CD8-positive, alpha-beta memory T cell (primary cell): ENCODE measurements around the gene LMX1B. TPM values are rescaled to one million over a fixed set of nuclear protein-coding genes. Genes with fewer than 3 reads are reported as not detected.

Experiments
- CTCF ChIA-PET: fragments of 350-600 bp; sonication (Branson Sonifier 250); formaldehyde crosslinking; loops from one replicate; lab custom pipeline; 2021; ENCODE audit warnings: antibody characterized with exemption; lab: Charles Lee
- POLR2A ChIA-PET: fragments of 350-600 bp; sonication (Branson Sonifier 250); formaldehyde crosslinking; loops from one replicate; lab custom pipeline; 2021; ENCODE audit warnings: antibody characterized with exemption; lab: Charles Lee
- DNase-seq, 5 donors: peaks; one replicate each; pipeline versions ENCODE4 v3.0.0 to v3.0.0-alpha.2; 2020 to 2022; ENCODE audit warnings: mixed read lengths in 1 of 5
- H3K27ac ChIP-seq: one replicate; pipeline ENCODE4 v1.7.0; 2013; ENCODE audit warnings: low read depth, mild to moderate bottlenecking, low read length, moderate library complexity
- H3K27me3 ChIP-seq: 2 replicates; pipeline ENCODE4 v1.7.0; 2013; ENCODE audit warnings: low read length, mild to moderate bottlenecking; ENCODE audit not compliant: insufficient read depth, poor library complexity, severe bottlenecking
- H3K36me3 ChIP-seq: 2 replicates; pipeline ENCODE4 v1.7.0; 2013; ENCODE audit warnings: mild to moderate bottlenecking, low read length, moderate library complexity; ENCODE audit not compliant: insufficient read depth
- H3K4me1 ChIP-seq: 2 replicates; pipeline ENCODE4 v1.7.0; 2013; ENCODE audit warnings: mild to moderate bottlenecking, low read length, moderate library complexity; ENCODE audit not compliant: insufficient read depth
- H3K4me3 ChIP-seq: 2 replicates; pipeline ENCODE4 v1.7.0; 2013; ENCODE audit warnings: mild to moderate bottlenecking, low read length
- H3K9me3 ChIP-seq: 2 replicates; pipeline ENCODE4 v1.7.0; 2013; ENCODE audit warnings: mild to moderate bottlenecking, low read length
- H3K27ac Mint-ChIP-seq, 8 donors: one replicate each; pipeline ENCODE4 v1.8.0; 2020 to 2021; ENCODE audit warnings: mixed read lengths in 8 of 8, mild to moderate bottlenecking in 6 of 8, inconsistent platforms in 3 of 8, moderate library complexity in 3 of 8
- H3K27me3 Mint-ChIP-seq, 2 donors: one replicate each; pipeline ENCODE4 v1.8.0; 2020 to 2021; ENCODE audit warnings: mixed read lengths in 2 of 2, mild to moderate bottlenecking in 1 of 2, moderate library complexity in 1 of 2
- H3K36me3 Mint-ChIP-seq, 3 donors: one replicate each; pipeline ENCODE4 v1.8.0; 2020 to 2021; ENCODE audit warnings: mixed read lengths in 3 of 3, inconsistent platforms in 1 of 3, mild to moderate bottlenecking in 1 of 3
- H3K4me1 Mint-ChIP-seq, 3 donors: one replicate each; pipeline ENCODE4 v1.8.0; 2020 to 2021; ENCODE audit warnings: mixed read lengths in 3 of 3, inconsistent platforms in 1 of 3, mild to moderate bottlenecking in 1 of 3
- H3K4me3 Mint-ChIP-seq, 7 donors: one replicate each; pipeline ENCODE4 v1.8.0; 2020 to 2021; ENCODE audit warnings: mixed read lengths in 7 of 7, mild to moderate bottlenecking in 6 of 7, moderate library complexity in 4 of 7, inconsistent platforms in 2 of 7
- H3K9me3 Mint-ChIP-seq, 5 donors: one replicate each; pipeline ENCODE4 v1.8.0; 2020 to 2022; ENCODE audit warnings: mixed read lengths in 5 of 5, mild to moderate bottlenecking in 3 of 5, moderate library complexity in 2 of 5, inconsistent platforms in 1 of 5
- polyA plus RNA-seq: library from polyadenylated mRNA; unstranded; fragments of 300-500 nt; fragmentation: Illumina TruSeq; gene quantifications from one replicate; pipeline ENCODE4 v1.2.3, GENCODE V29; 2021
- total RNA-seq, 2 experiments: library from RNA; stranded (reverse); gene quantifications; one replicate each; pipeline ENCODE4 v1.2.3, GENCODE V29; 2021

Gene LMX1B
- total and polyA plus RNA-seq, 3 experiments from 2014 or later: not detected

- ChIA-PET CTCF (no interaction called here), POLR2A (no interaction called here)
- Mint-ChIP-seq H3K4me1 (peaks cover 9 to 17% (median 11%) of the 10 kb centered on the region in 3 donors), H3K36me3 (no peaks in the 10 kb centered on the region), H3K27ac (no peak overlapping the region), H3K4me3 (peak overlapping the region in 4 of 7 donors; percentile 23 to 60 (median 46)), H3K27me3 (peaks cover 46 to 69% of the 10 kb centered on the region in 2 donors), H3K9me3 (no peaks in the 10 kb centered on the region)
- H3K27ac ChIP-seq: no peak overlapping the region
- H3K36me3 ChIP-seq: no peaks in the 10 kb centered on the region
- peaks cover 65% of the 10 kb centered on the region for H3K27me3 ChIP-seq
- no peaks in the 10 kb centered on the region for H3K9me3 ChIP-seq
- no peak for DNase-seq
- no peak overlapping the region for H3K4me3 ChIP-seq
- H3K4me1 ChIP-seq: peaks cover 12% of the 10 kb centered on the region
Observed at GRCh38 chr9:126626926-126627233, 13.2 kb downstream of the LMX1B start.

DNA sequence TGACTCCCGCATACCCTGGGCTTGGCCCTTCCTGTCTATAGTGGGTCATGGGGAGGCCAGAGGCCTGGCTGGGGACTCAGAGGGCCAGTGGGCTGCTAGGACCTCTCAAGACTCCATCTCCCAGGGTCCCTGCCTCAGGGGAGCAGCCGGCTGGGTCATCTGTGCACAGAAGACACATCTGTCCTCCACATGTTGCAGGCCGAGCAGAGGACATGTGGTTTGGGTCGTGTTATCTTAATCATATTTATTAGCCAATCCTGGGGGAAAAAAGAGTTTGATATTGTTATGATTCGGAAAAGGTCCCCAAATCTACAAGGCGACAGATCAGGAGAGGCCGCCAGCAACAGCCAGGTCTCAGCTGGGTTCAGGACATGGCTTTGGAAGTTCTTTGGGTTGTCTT lies 14.4 kb downstream of the LMX1B start:
- peaks cover 55% of the 10 kb centered on the region for H3K27me3 ChIP-seq
- no peak overlapping the region for H3K27ac ChIP-seq
- peaks cover 36 to 69% of the 10 kb centered on the region in 2 donors for H3K27me3 Mint-ChIP-seq
- H3K36me3 ChIP-seq: no peaks in the 10 kb centered on the region
- CTCF ChIA-PET: no interaction called here
- no peaks in the 10 kb centered on the region for H3K9me3 Mint-ChIP-seq
- POLR2A ChIA-PET: no interaction called here
- no peak for DNase-seq
- H3K4me3 Mint-ChIP-seq: no peak overlapping the region
- no peak overlapping the region for H3K4me3 ChIP-seq
- no peaks in the 10 kb centered on the region for H3K36me3 Mint-ChIP-seq
- H3K4me1 Mint-ChIP-seq: peaks cover 9 to 17% (median 11%) of the 10 kb centered on the region in 3 donors
- peaks cover 12% of the 10 kb centered on the region for H3K4me1 ChIP-seq
- H3K27ac Mint-ChIP-seq: no peak overlapping the region
- H3K9me3 ChIP-seq: no peaks in the 10 kb centered on the region

GRCh38 chr9:126628969-126629674 lies 15.4 kb downstream of the LMX1B start:
- peaks cover 53% of the 10 kb centered on the region for H3K27me3 ChIP-seq
- POLR2A ChIA-PET: no interaction called here

GRCh38 chr9:126630458-126631237 lies 16.9 kb downstream of the LMX1B start:
- no peak for DNase-seq
- no peaks in the 10 kb centered on the region for H3K9me3 ChIP-seq
- H3K4me3 ChIP-seq: no peak overlapping the region
- no peak overlapping the region for H3K27ac Mint-ChIP-seq
- H3K27ac ChIP-seq: no peak overlapping the region
- no peaks in the 10 kb centered on the region for H3K36me3 ChIP-seq
- peaks cover 8% of the 10 kb centered on the region for H3K4me1 ChIP-seq
- H3K27me3 Mint-ChIP-seq: peaks cover 29 to 69% of the 10 kb centered on the region in 2 donors
- H3K4me3 Mint-ChIP-seq: no peak overlapping the region
- no peaks in the 10 kb centered on the region for H3K9me3 Mint-ChIP-seq
- POLR2A ChIA-PET: no interaction called here
- H3K27me3 ChIP-seq: peaks cover 41% of the 10 kb centered on the region
- CTCF ChIA-PET: no interaction called here
- no peaks in the 10 kb centered on the region for H3K36me3 Mint-ChIP-seq
- peaks cover 5 to 10% (median 5%) of the 10 kb centered on the region in 3 donors for H3K4me1 Mint-ChIP-seq

More at GRCh38 chr9:126628969-126629674, 15.4 kb downstream of the LMX1B start:
- H3K4me3 Mint-ChIP-seq: no peak overlapping the region
- no peaks in the 10 kb centered on the region for H3K36me3 Mint-ChIP-seq
- peaks cover 36 to 71% of the 10 kb centered on the region in 2 donors for H3K27me3 Mint-ChIP-seq
- H3K4me1 Mint-ChIP-seq: peaks cover 9 to 17% (median 11%) of the 10 kb centered on the region in 3 donors
- CTCF ChIA-PET: interaction anchor here (0.7 kb wide), 1 partner anchor 51 kb away, joined by 3 read pairs; no protein-coding TSS in a partner anchor
- no peak overlapping the region for H3K27ac Mint-ChIP-seq
- Histone ChIP-seq H3K4me3 (no peak overlapping the region), H3K9me3 (no peaks in the 10 kb centered on the region), H3K36me3 (no peaks in the 10 kb centered on the region), H3K4me1 (peaks cover 12% of the 10 kb centered on the region), H3K27ac (no peak overlapping the region)
- no peaks in the 10 kb centered on the region for H3K9me3 Mint-ChIP-seq
- no peak for DNase-seq

DNA sequence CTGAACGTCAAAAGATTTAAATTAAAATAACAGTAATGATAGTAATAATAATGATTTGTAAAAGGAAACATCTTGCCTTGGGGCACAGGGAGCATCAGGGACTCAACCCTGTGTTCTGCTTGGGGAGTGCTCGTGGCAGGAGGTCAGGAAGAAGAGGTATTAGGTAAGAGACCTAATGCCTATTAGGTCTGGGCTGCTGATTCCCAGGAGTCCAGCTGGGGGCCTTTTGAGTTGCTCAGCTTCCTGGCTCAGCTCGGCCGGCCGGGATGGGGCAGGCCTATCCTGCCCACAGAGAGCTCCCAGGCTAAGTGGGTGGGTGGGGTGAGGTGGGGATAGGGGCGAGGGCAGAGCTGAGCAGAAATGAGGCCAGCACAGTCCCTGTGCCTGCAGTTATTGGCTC lies 17.5 kb downstream of the LMX1B start:
- H3K9me3 ChIP-seq: no peaks in the 10 kb centered on the region
- no peak overlapping the region for H3K4me3 Mint-ChIP-seq
- H3K9me3 Mint-ChIP-seq: no peaks in the 10 kb centered on the region
- DNase-seq: no peak
- no peak overlapping the region for H3K4me3 ChIP-seq
- no peak overlapping the region for H3K27ac ChIP-seq
- H3K36me3 ChIP-seq: no peaks in the 10 kb centered on the region
- H3K27ac Mint-ChIP-seq: peak overlapping the region in 1 of 8 donors; percentile 78
- peaks cover 30 to 69% of the 10 kb centered on the region in 2 donors for H3K27me3 Mint-ChIP-seq
- no peaks in the 10 kb centered on the region for H3K36me3 Mint-ChIP-seq
- peaks cover 3% of the 10 kb centered on the region for H3K4me1 ChIP-seq
- peaks cover 35% of the 10 kb centered on the region for H3K27me3 ChIP-seq
- POLR2A ChIA-PET: no interaction called here
- H3K4me1 Mint-ChIP-seq: peaks cover 1 to 6% (median 4%) of the 10 kb centered on the region in 3 donors
- CTCF ChIA-PET: no interaction called here

DNA sequence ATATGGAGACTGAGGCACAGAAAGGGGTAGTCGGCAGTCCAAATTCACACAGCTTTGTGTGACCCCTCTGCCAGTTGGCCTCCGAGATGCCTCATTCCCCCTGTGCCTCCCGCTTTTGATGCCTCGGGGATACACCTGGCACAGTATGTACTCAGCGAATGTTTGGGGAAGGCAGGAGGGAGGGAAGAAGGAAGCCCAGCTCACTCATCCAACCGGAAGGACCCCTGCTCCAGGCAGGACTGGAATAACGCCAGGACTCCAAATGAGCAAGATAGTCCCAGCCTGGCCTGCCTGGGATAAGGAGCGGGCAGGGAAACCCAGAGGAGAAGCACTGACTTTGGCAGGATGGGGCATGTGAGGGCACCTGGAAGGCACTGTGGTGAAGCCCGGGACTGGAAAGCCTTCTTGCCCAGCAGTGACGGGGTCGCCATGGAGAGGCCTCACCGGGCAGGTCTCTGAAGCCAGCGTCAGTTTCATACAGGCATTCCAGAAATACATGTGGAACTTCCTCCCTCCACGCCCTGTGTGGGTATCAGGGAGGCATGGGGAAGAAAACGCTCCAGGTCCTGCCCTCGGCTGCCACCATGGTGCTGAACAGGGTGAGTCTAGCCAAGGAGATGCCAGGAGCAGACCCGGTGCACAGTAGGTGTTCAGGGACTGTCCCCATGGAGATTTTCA lies 20.3 kb downstream of the LMX1B start:
- POLR2A ChIA-PET: no interaction called here
- Histone ChIP-seq H3K36me3 (no peaks in the 10 kb centered on the region), H3K4me1 (no peaks in the 10 kb centered on the region), H3K27ac (no peak overlapping the region), H3K27me3 (peaks cover 16% of the 10 kb centered on the region), H3K9me3 (no peaks in the 10 kb centered on the region), H3K4me3 (no peak overlapping the region)
- Mint-ChIP-seq H3K27ac (peak overlapping the region in 1 of 8 donors; percentile 87), H3K4me1 (peaks cover 12 to 19% (median 16%) of the 10 kb centered on the region in 3 donors), H3K4me3 (no peak overlapping the region), H3K9me3 (peaks cover 0 to 3% (median 0%) of the 10 kb centered on the region in 5 donors), H3K27me3 (peaks cover 29 to 66% of the 10 kb centered on the region in 2 donors), H3K36me3 (no peaks in the 10 kb centered on the region)
- DNase-seq: no peak
- CTCF ChIA-PET: no interaction called here

GRCh38 chr9:126635061-126635460 lies 21.3 kb downstream of the LMX1B start:
- Histone ChIP-seq H3K27me3 (peaks cover 11% of the 10 kb centered on the region), H3K9me3 (no peaks in the 10 kb centered on the region)
- no peak for DNase-seq

More at GRCh38 chr9:126635061-126635460, 21.3 kb downstream of the LMX1B start:
- no peak overlapping the region for H3K27ac ChIP-seq
- Mint-ChIP-seq H3K9me3 (peaks cover 0 to 3% (median 0%) of the 10 kb centered on the region in 5 donors), H3K4me3 (no peak overlapping the region), H3K36me3 (no peaks in the 10 kb centered on the region), H3K27me3 (peaks cover 29 to 66% of the 10 kb centered on the region in 2 donors), H3K27ac (peak overlapping the region in 1 of 8 donors; percentile 52), H3K4me1 (peaks cover 12 to 19% (median 16%) of the 10 kb centered on the region in 3 donors)
- no peaks in the 10 kb centered on the region for H3K4me1 ChIP-seq
- ChIA-PET POLR2A (no interaction called here), CTCF (interaction anchor here (1.9 kb wide), 1 partner anchor 55 kb away, joined by 5 read pairs; no protein-coding TSS in a partner anchor)
- H3K36me3 ChIP-seq: no peaks in the 10 kb centered on the region
- H3K4me3 ChIP-seq: no peak overlapping the region
